22Rv1 (cell line): Measurements from ENCODE around the gene SHISA4.

Experiments
- CTCF ChIP-seq: fragments of 450-650 bp; IDR thresholded peaks from 2 replicates; pipeline ENCODE4 v1.5.1; 2017; ENCODE audit warnings: mild to moderate bottlenecking
- ZFX ChIP-seq: fragments of 450-650 bp; IDR thresholded peaks from 2 replicates; pipeline ENCODE4 v1.6.1; 2017; ENCODE audit warnings: antibody characterized with exemption, borderline replicate concordance

GRCh38 chr1:201888282-201889089, at the start of gene SHISA4:
- no peak for TF ChIP-seq CTCF
- TF ChIP-seq ZFX = no peak
